Measurements from ENCODE around the gene SLC38A1.

- no peak for TF ChIP-seq RARB (CRISPR knock-in tag; IDR thresholded peaks at IDR 0.05)
- no peak for TF ChIP-seq TCF4 (CRISPR knock-in tag; IDR thresholded peaks at IDR 0.05; ENCODE audit: borderline replicate concordance)
- no peak for TF ChIP-seq ZC3H10 (CRISPR knock-in tag; IDR thresholded peaks at IDR 0.05)
- no peak for TF ChIP-seq ZFP3 (CRISPR knock-in tag; IDR thresholded peaks at IDR 0.05)
- TF ChIP-seq PATZ1 (CRISPR knock-in tag; IDR thresholded peaks at IDR 0.05; ENCODE audit: borderline replicate concordance): no peak
- no peak for TF ChIP-seq CSDC2 (CRISPR knock-in tag; IDR thresholded peaks at IDR 0.05)
- TF ChIP-seq TSHZ2 (CRISPR knock-in tag; IDR thresholded peaks at IDR 0.05): no peak
- no peak for TF ChIP-seq GLIS3 (CRISPR knock-in tag; IDR thresholded peaks at IDR 0.05)
- TF ChIP-seq SNAI2 (CRISPR knock-in tag; IDR thresholded peaks at IDR 0.05): no peak
- TF ChIP-seq TOX (CRISPR knock-in tag; IDR thresholded peaks at IDR 0.05; ENCODE audit: borderline replicate concordance): no peak
Measured at GRCh38 chr12:46265734-46266133, 3.1 kb downstream of the SLC38A1 start.
